ENCODE data around the gene KCMF1. TPM values are rescaled to one million over a fixed set of nuclear protein-coding genes. Genes with fewer than 3 reads are reported as not detected.

The KCMF1 gene
- polyA plus RNA-seq, 1 donor from 2014 or later: 43.3 TPM

DNA sequence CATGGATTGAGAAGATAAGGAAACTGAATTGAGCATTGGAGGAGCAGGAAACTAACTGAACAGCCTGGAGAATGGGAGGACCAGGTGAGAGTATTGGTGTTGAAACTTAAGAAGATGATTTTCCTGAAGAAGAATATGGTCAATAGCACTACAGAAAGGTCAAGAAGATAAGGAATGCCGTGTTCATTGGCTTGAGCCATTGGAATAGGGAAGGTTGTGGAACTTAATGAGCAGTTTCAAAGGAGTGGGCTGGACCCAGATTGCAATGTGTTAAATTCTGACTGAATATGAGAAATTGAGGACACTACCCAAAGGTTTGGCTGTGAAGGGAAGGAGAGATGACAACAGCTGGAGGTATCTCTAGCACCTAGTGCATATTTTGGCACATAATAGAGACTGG, 19.0 kb downstream of the KCMF1 start:
- H3K4me2 ChIP-seq (ENCODE audit: low read length): no peak overlapping the region
- H3K4me3 ChIP-seq (ENCODE audit: low read length): no peak overlapping the region
- no peak overlapping the region for H3K9ac ChIP-seq (ENCODE audit: low read length)
- no peak overlapping the region for H3K27ac ChIP-seq (ENCODE audit: low read length)
- H3K36me3 ChIP-seq (ENCODE audit: insufficient read depth, low read length): no peaks in the 10 kb centered on the region
- H3F3A ChIP-seq (ENCODE audit: insufficient read depth, low read length, poor library complexity, severe bottlenecking): no peaks in the 10 kb centered on the region
- no peaks in the 10 kb centered on the region for H3K27me3 ChIP-seq (ENCODE audit: insufficient read depth, low read depth, low read length)
- TF ChIP-seq EP300 (conservative IDR thresholded peaks at IDR 0.05; ENCODE audit: poor library complexity, severe bottlenecking): no peak
- TF ChIP-seq, protein P1, sequence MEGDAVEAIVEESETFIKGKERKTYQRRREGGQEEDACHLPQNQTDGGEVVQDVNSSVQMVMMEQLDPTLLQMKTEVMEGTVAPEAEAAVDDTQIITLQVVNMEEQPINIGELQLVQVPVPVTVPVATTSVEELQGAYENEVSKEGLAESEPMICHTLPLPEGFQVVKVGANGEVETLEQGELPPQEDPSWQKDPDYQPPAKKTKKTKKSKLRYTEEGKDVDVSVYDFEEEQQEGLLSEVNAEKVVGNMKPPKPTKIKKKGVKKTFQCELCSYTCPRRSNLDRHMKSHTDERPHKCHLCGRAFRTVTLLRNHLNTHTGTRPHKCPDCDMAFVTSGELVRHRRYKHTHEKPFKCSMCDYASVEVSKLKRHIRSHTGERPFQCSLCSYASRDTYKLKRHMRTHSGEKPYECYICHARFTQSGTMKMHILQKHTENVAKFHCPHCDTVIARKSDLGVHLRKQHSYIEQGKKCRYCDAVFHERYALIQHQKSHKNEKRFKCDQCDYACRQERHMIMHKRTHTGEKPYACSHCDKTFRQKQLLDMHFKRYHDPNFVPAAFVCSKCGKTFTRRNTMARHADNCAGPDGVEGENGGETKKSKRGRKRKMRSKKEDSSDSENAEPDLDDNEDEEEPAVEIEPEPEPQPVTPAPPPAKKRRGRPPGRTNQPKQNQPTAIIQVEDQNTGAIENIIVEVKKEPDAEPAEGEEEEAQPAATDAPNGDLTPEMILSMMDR (IDR thresholded peaks at IDR 0.05; ENCODE audit: poor library complexity, severe bottlenecking): no peak
- TF ChIP-seq RAD21 (conservative IDR thresholded peaks at IDR 0.05): no peak
- H3K79me2 ChIP-seq (replicated peaks; ENCODE audit: insufficient read depth, low read length): peaks cover 63% of the 10 kb centered on the region
- H3K9me2 ChIP-seq (ENCODE audit: insufficient read depth, low read length): no peaks in the 10 kb centered on the region
- H3K9me3 ChIP-seq (ENCODE audit: low read length): no peaks in the 10 kb centered on the region
- H2AFZ ChIP-seq (ENCODE audit: low read depth, low read length): no peak overlapping the region
- no peaks in the 10 kb centered on the region for H4K20me1 ChIP-seq (ENCODE audit: insufficient read depth)

DNA sequence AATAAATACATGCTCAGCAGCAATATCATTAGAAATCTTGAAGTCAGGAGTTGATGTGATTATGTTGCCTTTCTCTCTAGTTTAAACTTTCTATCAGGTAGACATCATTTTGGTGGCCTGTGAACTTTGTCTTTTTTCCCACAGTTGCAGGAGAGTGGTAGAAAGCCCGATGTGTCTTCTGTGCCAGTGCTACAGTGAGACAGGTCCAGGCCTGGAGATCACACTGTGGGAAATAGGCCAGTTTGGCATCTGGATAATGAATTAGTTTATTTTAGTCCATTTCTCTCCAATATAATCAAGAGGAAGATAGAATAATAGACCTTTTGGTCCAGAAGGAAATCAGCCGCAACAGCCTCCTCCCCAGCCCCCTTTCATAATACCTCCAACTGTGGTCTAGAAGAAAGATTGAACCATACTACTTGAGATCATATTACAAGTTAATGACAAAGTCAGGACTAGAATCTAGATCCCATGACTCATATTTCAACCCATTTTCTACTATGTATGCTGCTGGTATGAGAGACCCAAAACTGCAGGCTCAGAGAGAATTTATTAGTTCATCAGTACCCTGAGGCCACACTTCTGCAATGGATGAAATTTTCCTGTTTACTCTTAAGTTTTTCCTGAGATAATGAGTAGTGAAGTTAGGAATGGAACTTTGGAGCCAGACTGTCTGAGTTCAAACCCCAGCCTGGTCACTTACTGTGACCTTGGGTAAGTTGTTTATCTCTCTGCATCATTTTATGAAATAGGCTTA, 20.6 kb downstream of the KCMF1 start:
- no peak overlapping the region for H3K4me3 ChIP-seq (ENCODE audit: low read length)
- no peak overlapping the region for H3K27ac ChIP-seq (ENCODE audit: low read length)
- no peak overlapping the region for H3K4me2 ChIP-seq (ENCODE audit: low read length)
- H3F3A ChIP-seq (ENCODE audit: insufficient read depth, low read length, poor library complexity, severe bottlenecking): no peaks in the 10 kb centered on the region
- no peak overlapping the region for H2AFZ ChIP-seq (ENCODE audit: low read depth, low read length)
- peaks cover 56% of the 10 kb centered on the region for H3K79me2 ChIP-seq (replicated peaks; ENCODE audit: insufficient read depth, low read length)
- no peaks in the 10 kb centered on the region for H3K36me3 ChIP-seq (ENCODE audit: insufficient read depth, low read length)
- H3K9me2 ChIP-seq (ENCODE audit: insufficient read depth, low read length): no peaks in the 10 kb centered on the region
- no peaks in the 10 kb centered on the region for H4K20me1 ChIP-seq (ENCODE audit: insufficient read depth)
- TF ChIP-seq, protein P1 (IDR thresholded peaks at IDR 0.05; ENCODE audit: poor library complexity, severe bottlenecking): no peak
- TF ChIP-seq MXI1 (conservative IDR thresholded peaks at IDR 0.05; ENCODE audit: poor library complexity, severe bottlenecking) (no peak), EZH2 (IDR thresholded peaks at IDR 0.05; ENCODE audit: borderline replicate concordance, insufficient read depth, low read length, poor library complexity, severe bottlenecking) (no peak), EP300 (conservative IDR thresholded peaks at IDR 0.05; ENCODE audit: poor library complexity, severe bottlenecking) (no peak), RAD21 (conservative IDR thresholded peaks at IDR 0.05) (no peak), TAF1 (IDR thresholded peaks at IDR 0.05; ENCODE audit: low read depth) (no peak), SMC3 (conservative IDR thresholded peaks at IDR 0.05; ENCODE audit: poor library complexity) (no peak), POLR2AphosphoS5 (IDR thresholded peaks at IDR 0.05) (no peak)
- TF ChIP-seq, protein P2, sequence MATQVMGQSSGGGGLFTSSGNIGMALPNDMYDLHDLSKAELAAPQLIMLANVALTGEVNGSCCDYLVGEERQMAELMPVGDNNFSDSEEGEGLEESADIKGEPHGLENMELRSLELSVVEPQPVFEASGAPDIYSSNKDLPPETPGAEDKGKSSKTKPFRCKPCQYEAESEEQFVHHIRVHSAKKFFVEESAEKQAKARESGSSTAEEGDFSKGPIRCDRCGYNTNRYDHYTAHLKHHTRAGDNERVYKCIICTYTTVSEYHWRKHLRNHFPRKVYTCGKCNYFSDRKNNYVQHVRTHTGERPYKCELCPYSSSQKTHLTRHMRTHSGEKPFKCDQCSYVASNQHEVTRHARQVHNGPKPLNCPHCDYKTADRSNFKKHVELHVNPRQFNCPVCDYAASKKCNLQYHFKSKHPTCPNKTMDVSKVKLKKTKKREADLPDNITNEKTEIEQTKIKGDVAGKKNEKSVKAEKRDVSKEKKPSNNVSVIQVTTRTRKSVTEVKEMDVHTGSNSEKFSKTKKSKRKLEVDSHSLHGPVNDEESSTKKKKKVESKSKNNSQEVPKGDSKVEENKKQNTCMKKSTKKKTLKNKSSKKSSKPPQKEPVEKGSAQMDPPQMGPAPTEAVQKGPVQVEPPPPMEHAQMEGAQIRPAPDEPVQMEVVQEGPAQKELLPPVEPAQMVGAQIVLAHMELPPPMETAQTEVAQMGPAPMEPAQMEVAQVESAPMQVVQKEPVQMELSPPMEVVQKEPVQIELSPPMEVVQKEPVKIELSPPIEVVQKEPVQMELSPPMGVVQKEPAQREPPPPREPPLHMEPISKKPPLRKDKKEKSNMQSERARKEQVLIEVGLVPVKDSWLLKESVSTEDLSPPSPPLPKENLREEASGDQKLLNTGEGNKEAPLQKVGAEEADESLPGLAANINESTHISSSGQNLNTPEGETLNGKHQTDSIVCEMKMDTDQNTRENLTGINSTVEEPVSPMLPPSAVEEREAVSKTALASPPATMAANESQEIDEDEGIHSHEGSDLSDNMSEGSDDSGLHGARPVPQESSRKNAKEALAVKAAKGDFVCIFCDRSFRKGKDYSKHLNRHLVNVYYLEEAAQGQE (IDR thresholded peaks at IDR 0.05; ENCODE audit: borderline replicate concordance): no peak
- H3K27me3 ChIP-seq (ENCODE audit: insufficient read depth, low read depth, low read length): no peaks in the 10 kb centered on the region
- no peak overlapping the region for H3K9ac ChIP-seq (ENCODE audit: low read length)
- H3K9me3 ChIP-seq (ENCODE audit: low read length): no peaks in the 10 kb centered on the region

All from neural cell (in vitro differentiated cells).